ENCODE measurements around the gene B3GNT2. TPM values are rescaled to one million over a fixed set of nuclear protein-coding genes. Genes with fewer than 3 reads are reported as not detected.

The B3GNT2 gene
- total and polyA plus RNA-seq, 12 donors = 10.4 to 33.5 (median 17.0) TPM

DNA sequence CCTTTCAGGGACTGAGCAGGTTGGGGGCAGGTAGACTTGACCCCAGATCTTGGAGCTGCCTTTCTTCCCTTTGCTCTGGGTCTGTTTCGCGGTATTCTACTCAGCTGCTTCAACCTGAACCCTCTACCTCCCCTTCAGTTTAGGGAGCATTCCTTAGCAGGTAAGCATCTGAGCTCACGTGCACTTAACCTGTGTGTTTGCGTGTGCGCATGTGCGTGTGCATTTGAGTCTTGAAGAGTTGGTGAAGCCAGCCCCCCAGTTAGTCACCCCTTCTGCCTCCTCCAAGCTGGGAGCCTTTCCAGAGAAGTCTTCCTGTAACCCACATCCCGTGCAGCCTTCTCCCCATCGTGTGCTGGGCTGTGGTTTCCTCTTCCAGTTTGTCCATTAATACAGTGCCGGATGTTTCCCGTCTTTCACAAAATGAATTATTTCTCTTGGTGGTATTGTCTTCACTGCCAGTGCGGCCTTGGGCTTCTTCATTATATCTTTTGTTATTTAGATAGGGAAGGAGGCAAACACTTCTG lies 33.2 kb downstream of the B3GNT2 start:
- Histone ChIP-seq H3K9me3 (no peaks in the 10 kb centered on the region), H3K4me1 (peaks cover 0 to 50% (median 10%) of the 10 kb centered on the region in 9 donors), H3K36me3 (peaks cover 0 to 33% (median 10%) of the 10 kb centered on the region in 9 donors), H3K27me3 (no peaks in the 10 kb centered on the region), H3K27ac (no peak overlapping the region), H3K4me3 (no peak overlapping the region)
- 71 to 72% methylated on average over 11 of the region's 11 CpGs for WGBS, 2 donors
- ATAC-seq (peak in 2 of 8 donors; percentile 34 to 39), DNase-seq (no peak)
- intact Hi-C loops (cut with DNase I) = no loop called here
- TF ChIP-seq, protein P1, sequence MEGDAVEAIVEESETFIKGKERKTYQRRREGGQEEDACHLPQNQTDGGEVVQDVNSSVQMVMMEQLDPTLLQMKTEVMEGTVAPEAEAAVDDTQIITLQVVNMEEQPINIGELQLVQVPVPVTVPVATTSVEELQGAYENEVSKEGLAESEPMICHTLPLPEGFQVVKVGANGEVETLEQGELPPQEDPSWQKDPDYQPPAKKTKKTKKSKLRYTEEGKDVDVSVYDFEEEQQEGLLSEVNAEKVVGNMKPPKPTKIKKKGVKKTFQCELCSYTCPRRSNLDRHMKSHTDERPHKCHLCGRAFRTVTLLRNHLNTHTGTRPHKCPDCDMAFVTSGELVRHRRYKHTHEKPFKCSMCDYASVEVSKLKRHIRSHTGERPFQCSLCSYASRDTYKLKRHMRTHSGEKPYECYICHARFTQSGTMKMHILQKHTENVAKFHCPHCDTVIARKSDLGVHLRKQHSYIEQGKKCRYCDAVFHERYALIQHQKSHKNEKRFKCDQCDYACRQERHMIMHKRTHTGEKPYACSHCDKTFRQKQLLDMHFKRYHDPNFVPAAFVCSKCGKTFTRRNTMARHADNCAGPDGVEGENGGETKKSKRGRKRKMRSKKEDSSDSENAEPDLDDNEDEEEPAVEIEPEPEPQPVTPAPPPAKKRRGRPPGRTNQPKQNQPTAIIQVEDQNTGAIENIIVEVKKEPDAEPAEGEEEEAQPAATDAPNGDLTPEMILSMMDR (IDR thresholded peaks at IDR 0.05) = no peak

DNA sequence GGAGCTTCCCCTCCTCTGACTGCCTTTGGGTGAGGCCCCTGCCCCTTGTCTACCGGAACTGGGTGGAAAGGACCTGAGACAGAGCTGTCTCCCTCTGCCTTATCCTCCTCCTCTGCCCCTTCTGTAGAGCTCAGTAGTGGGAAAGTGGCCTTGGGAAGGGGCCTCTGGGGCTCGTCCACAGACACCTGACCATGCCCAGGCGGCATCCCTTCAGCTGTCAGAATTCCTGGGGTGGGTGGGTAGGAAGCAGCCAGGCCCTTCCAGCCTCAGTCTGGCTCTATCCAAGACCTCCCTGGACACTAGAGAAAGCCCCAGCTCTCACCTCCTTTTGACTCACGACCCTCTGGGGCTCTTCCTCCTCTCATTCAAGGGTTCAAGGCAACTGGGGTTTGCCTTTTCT lies 35.6 kb downstream of the B3GNT2 start:
- TF ChIP-seq, protein P1 (IDR thresholded peaks at IDR 0.05) = no peak
- WGBS, 2 donors = 55 to 66% methylated on average over 4 of the region's 4 CpGs
- intact Hi-C loops (cut with DNase I) = no loop called here

DNA sequence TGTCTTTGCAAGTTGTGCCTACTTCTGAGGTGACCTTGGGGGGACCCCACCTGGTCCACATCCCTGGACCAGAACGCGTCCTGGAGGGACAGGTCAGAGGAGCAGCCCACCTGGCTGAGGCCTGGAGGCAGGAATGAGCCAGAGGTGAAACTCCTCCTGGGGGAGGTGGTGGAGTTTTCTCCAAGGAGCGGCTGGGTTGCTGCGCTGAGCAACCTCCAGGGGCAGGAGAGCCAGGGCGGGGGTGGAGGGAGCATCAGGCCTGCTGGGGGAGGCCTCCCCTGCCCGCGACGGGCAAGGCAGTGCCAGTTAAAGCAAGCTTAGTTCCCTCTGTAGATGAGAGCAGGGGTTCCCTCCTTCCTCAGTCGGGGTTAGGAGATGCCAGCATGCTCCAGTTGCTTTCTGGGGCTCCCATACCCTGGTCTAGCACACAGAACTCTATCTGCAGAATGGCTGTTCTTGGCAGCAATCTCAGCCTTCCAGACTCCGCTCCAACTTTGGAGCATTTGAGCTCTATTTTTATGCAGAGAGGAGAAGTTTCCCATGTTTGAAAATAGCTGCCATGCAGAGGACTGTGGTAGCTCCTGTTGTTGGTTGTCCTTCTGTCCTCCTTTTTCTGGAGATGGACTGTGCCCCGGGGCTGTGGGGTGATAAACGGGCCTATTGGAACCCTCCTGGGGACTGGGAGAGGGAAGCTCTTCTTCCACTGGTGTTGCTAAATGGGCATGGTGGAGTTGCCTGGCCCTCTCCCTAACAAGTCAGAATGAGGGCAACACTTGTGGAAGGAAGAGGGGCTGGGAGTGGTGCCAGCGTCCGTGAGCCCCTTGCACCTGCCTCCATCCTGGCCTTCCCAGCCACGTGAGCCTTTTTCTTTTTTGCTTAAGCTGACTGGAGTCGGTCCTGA lies 39.1 kb downstream of the B3GNT2 start:
- no peaks in the 10 kb centered on the region for H3K27me3 ChIP-seq
- H3K36me3 ChIP-seq = no peaks in the 10 kb centered on the region
- 66 to 79% methylated on average over 16 of the region's 16 CpGs for WGBS, 2 donors
- TF ChIP-seq, protein P1 (IDR thresholded peaks at IDR 0.05) = no peak
- H3K9me3 ChIP-seq = no peaks in the 10 kb centered on the region
- H3K27ac ChIP-seq = peak overlapping the region in 5 of 10 donors; percentile 25 to 65 (median 37)
- no peak overlapping the region for H3K4me3 ChIP-seq
- peaks cover 0 to 30% (median 9%) of the 10 kb centered on the region in 9 donors for H3K4me1 ChIP-seq
- intact Hi-C loops (cut with DNase I) = no loop called here
- ATAC-seq (peak in 6 of 8 donors; percentile 28 to 70 (median 52)), DNase-seq (no peak)

More for the DNA sequence above, 35.6 kb downstream of the B3GNT2 start:
- DNase-seq = no peak
- Histone ChIP-seq H3K27ac (no peak overlapping the region), H3K4me3 (no peak overlapping the region), H3K36me3 (peaks cover 0 to 11% (median 0%) of the 10 kb centered on the region in 9 donors), H3K4me1 (peaks cover 0 to 45% (median 19%) of the 10 kb centered on the region in 9 donors), H3K9me3 (no peaks in the 10 kb centered on the region), H3K27me3 (no peaks in the 10 kb centered on the region)
- peak in 2 of 8 donors; percentile 6 to 36 for ATAC-seq

DNA sequence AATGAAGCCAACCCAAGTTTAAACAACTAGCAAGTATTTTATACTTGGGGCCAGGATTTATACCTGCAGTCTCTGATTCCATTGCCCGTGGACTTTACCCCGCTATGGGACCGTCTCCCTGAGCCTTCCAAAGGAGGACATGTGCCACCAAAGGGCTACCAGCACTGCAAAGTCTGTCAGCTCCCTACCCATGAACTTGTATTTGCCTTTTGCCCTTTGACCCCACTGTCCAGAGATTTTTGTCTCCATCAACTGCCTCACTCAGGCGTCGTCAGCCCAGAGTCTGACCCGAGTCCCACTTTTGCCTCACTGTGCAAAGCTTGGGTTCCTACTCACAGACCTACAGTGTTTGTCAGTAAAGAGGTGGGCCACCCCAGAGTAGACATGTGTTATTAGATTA lies 40.6 kb downstream of the B3GNT2 start:
- no peaks in the 10 kb centered on the region for H3K27me3 ChIP-seq
- H3K36me3 ChIP-seq = no peaks in the 10 kb centered on the region
- WGBS, 2 donors = 95 to 99% methylated on average over 6 of the region's 6 CpGs
- ATAC-seq (no peak), DNase-seq (no peak)
- intact Hi-C loops (cut with DNase I) = no loop called here
- H3K4me1 ChIP-seq = peaks cover 0 to 27% (median 9%) of the 10 kb centered on the region in 9 donors
- H3K4me3 ChIP-seq = no peak overlapping the region
- H3K27ac ChIP-seq = no peak overlapping the region
- TF ChIP-seq, protein P1 (IDR thresholded peaks at IDR 0.05) = no peak
- H3K9me3 ChIP-seq = no peaks in the 10 kb centered on the region

All from heart right ventricle (tissue), 16 donors.